Epithelial cell of proximal tubule (primary cell): ENCODE results near the gene PZP. TPM values are rescaled to one million over a fixed set of nuclear protein-coding genes. Genes with fewer than 3 reads are reported as not detected.
"Not testable (repeated sequence)": the region's sequence is repeated elsewhere in the genome, so short reads cannot be mapped to it uniquely, and the experiment has no call there.

Experiments used
- DNase-seq: peaks from one replicate; pipeline ENCODE4 v3.0.0-alpha.2; 2011; ENCODE audit warnings: low read depth
- H3K4me3 ChIP-seq: 2 replicates; pipeline ENCODE4 v1.5.1; 2011; ENCODE audit warnings: low read depth, mild to moderate bottlenecking, low read length
- CTCF ChIP-seq: conservative IDR thresholded peaks from 2 replicates; pipeline ENCODE4 v1.5.1; 2012; ENCODE audit warnings: low read depth, mild to moderate bottlenecking, low read length
- total RNA-seq: library from RNA; depleted of rRNA; stranded (reverse); fragments of >200 nt; gene quantifications from 2 replicates; pipeline ENCODE4 v1.2.3, GENCODE V29; 2015

Gene PZP
- total RNA-seq, 1 donor from 2014 or later: not detected

- DNase-seq: no peak
- H3K4me3 ChIP-seq: no peak overlapping the region
- no peak for TF ChIP-seq CTCF
These were observed 10.2 kb downstream of the PZP start for GRCh38 chr12:9198012-9198411.

GRCh38 chr12:9184276-9184675, 23.9 kb downstream of the PZP start:
- DNase-seq: no peak
- no peak for TF ChIP-seq CTCF
- H3K4me3 ChIP-seq: no peak overlapping the region

GRCh38 chr12:9180810-9181209, 27.4 kb downstream of the PZP start:
- DNase-seq: no peak
- H3K4me3 ChIP-seq: no peak overlapping the region
- TF ChIP-seq CTCF: no peak

GRCh38 chr12:9179781-9180180, 28.4 kb downstream of the PZP start:
- H3K4me3 ChIP-seq: no peak overlapping the region
- no peak for DNase-seq
- TF ChIP-seq CTCF: no peak

GRCh38 chr12:9169979-9170634, 38.1 kb downstream of the PZP start:
- H3K4me3 ChIP-seq: no peak overlapping the region
- no peak for TF ChIP-seq CTCF
- DNase-seq: no peak

- not testable (repeated sequence) for DNase-seq, H3K4me3 ChIP-seq
These were observed 40.9 kb downstream of the PZP start for GRCh38 chr12:9167345-9167744.

GRCh38 chr12:9163392-9163791, 44.8 kb downstream of the PZP start:
- no peak for DNase-seq
- no peak overlapping the region for H3K4me3 ChIP-seq
- no peak for TF ChIP-seq CTCF

GRCh38 chr12:9156119-9156518, 52.1 kb downstream of the PZP start:
- DNase-seq: no peak
- no peak overlapping the region for H3K4me3 ChIP-seq
- no peak for TF ChIP-seq CTCF
